SK-N-SH (cell line): ENCODE results near the gene SYNDIG1L. TPM values are rescaled to one million over a fixed set of nuclear protein-coding genes. Genes with fewer than 3 reads are reported as not detected.

ENCODE experiments used
- CTCF ChIA-PET: fragments of 300-600, 350-600 bp; formaldehyde crosslinking; extraction: SDS; loops from one replicate; lab custom pipeline; 2021; lab: Yijun Ruan, JAX
- POLR2A ChIA-PET: fragments of 350-600 bp; sonication (Branson Sonifier 250); formaldehyde crosslinking; extraction: SDS; loops from one replicate; lab custom pipeline; 2020; ENCODE audit warnings: antibody characterized with exemption, inconsistent platforms; lab: Yijun Ruan, JAX
- DNase-seq: peaks from one replicate; pipeline ENCODE4 v3.0.0; 2012
- H2AFZ ChIP-seq: fragments of 200-600 bp; sonication (generic); 2 replicates; pipeline ENCODE4 v1.8.1; 2016; ENCODE audit warnings: antibody characterized with exemption, mild to moderate bottlenecking, low read depth
- H3F3A ChIP-seq: fragments of 200-600 bp; sonication (generic); replicated peaks from 2 replicates; pipeline ENCODE3; 2016; ENCODE audit warnings: antibody characterized with exemption, mild to moderate bottlenecking; ENCODE audit not compliant: insufficient read depth
- H3K27ac ChIP-seq, 2 experiments: fragments of 200-500 bp in 1 of 2; fragments of 200-600 bp in 1 of 2; sonication (Bioruptor generic) in 1 of 2; sonication (generic), shearing (Covaris generic) in 1 of 2; 2 replicates each; pipeline versions ENCODE4 v1.5.1 to v1.6.1; 2014 to 2016; ENCODE audit warnings: low read depth in 2 of 2, inconsistent platforms in 1 of 2, low read length in 1 of 2, mild to moderate bottlenecking in 1 of 2, mixed read lengths in 1 of 2
- H3K27me3 ChIP-seq: fragments of 200-600 bp; sonication (generic), shearing (Covaris generic); 2 replicates; pipeline ENCODE4 v1.6.1; 2016; ENCODE audit warnings: mixed run types; ENCODE audit not compliant: insufficient read depth
- H3K36me3 ChIP-seq, 2 experiments: fragments of 200-500 bp in 1 of 2; fragments of 200-600 bp in 1 of 2; sonication (Bioruptor generic) in 1 of 2; sonication (generic) in 1 of 2; replicated peaks in 1 of 2; 2 replicates each; pipeline versions ENCODE3 to v1.5.1; 2014 to 2016; ENCODE audit warnings: low read length in 1 of 2, mild to moderate bottlenecking in 1 of 2; ENCODE audit not compliant: insufficient read depth in 2 of 2, control insufficient read depth in 1 of 2
- H3K4me1 ChIP-seq, 2 experiments: fragments of 200-500 bp in 1 of 2; fragments of 200-600 bp in 1 of 2; sonication (Bioruptor generic) in 1 of 2; sonication (generic), shearing (Covaris generic) in 1 of 2; 2 replicates each; pipeline versions ENCODE4 v1.5.1 to v1.6.1; 2014 to 2016; ENCODE audit warnings: low read depth in 1 of 2, low read length in 1 of 2, mixed run types in 1 of 2; ENCODE audit not compliant: insufficient read depth in 2 of 2, control insufficient read depth in 1 of 2
- H3K4me2 ChIP-seq: fragments of 200-600 bp; sonication (generic), shearing (Covaris generic); 2 replicates; pipeline ENCODE4 v1.6.1; 2017; ENCODE audit warnings: mixed run types
- H3K4me3 ChIP-seq, 2 experiments: fragments of 200-500 bp in 1 of 2; fragments of 200-600 bp in 1 of 2; sonication (Bioruptor generic) in 1 of 2; sonication (generic), shearing (Covaris generic) in 1 of 2; 2 replicates each; pipeline versions ENCODE4 v1.5.1 to v1.8.1; 2014 to 2016; ENCODE audit warnings: low read depth in 2 of 2, inconsistent platforms in 1 of 2, low read length in 1 of 2, mild to moderate bottlenecking in 1 of 2, mixed read lengths in 1 of 2, moderate library complexity in 1 of 2
- H3K79me2 ChIP-seq: fragments of 200-600 bp; sonication (generic); 2 replicates; pipeline ENCODE4 v1.8.1; 2017; ENCODE audit warnings: mild to moderate bottlenecking; ENCODE audit not compliant: insufficient read depth
- H3K9ac ChIP-seq: fragments of 200-600 bp; sonication (generic); 2 replicates; pipeline ENCODE4 v1.6.1; 2017; ENCODE audit warnings: mixed run types
- H3K9me2 ChIP-seq: fragments of 200-600 bp; sonication (generic); 2 replicates; pipeline ENCODE4 v1.6.1; 2017; ENCODE audit warnings: mixed run types
- H3K9me3 ChIP-seq: fragments of 200-600 bp; sonication (generic); 2 replicates; pipeline ENCODE4 v1.6.1; 2017; ENCODE audit warnings: mixed run types, mild to moderate bottlenecking, moderate library complexity
- H4K20me1 ChIP-seq: fragments of 200-600 bp; sonication (generic); 2 replicates; pipeline ENCODE4 v1.6.1; 2017; ENCODE audit warnings: mild to moderate bottlenecking, mixed run types; ENCODE audit not compliant: insufficient read depth
- ELF1 ChIP-seq: IDR thresholded peaks from 2 replicates; pipeline ENCODE4 v1.4.0; 2012
- EP300 ChIP-seq, 2 experiments: IDR thresholded peaks; 2 replicates each; pipeline versions ENCODE4 v1.4.0 to v1.6.1; 2012; ENCODE audit warnings: borderline replicate concordance in 1 of 2, low read depth in 1 of 2, low read length in 1 of 2
- FOSL2 ChIP-seq: IDR thresholded peaks from 2 replicates; pipeline ENCODE4 v1.4.0; 2012; ENCODE audit warnings: low read depth, mild to moderate bottlenecking, moderate library complexity, borderline replicate concordance
- FOXJ3 ChIP-seq: sonication (generic); formaldehyde crosslinking; IDR thresholded peaks from 2 replicates; pipeline ENCODE4 v1.5.1; 2020; ENCODE audit warnings: mild to moderate bottlenecking, missing genetic modification reagents
- NFIC ChIP-seq: IDR thresholded peaks from 2 replicates; pipeline ENCODE4 v1.4.0; 2012; ENCODE audit warnings: borderline replicate concordance
- POLR2AphosphoS5 ChIP-seq: IDR thresholded peaks from 2 replicates; pipeline ENCODE4 v1.6.1; 2012; ENCODE audit warnings: low read depth, low read length
- RFX5 ChIP-seq: IDR thresholded peaks from 2 replicates; pipeline ENCODE4 v1.6.1; 2012; ENCODE audit warnings: mild to moderate bottlenecking, improper control_type of control experiment, low read length
- SMC3 ChIP-seq: IDR thresholded peaks from 2 replicates; pipeline ENCODE4 v1.6.1; 2012; ENCODE audit warnings: low read depth, low read length, improper control_type of control experiment
- TCF12 ChIP-seq: IDR thresholded peaks from 2 replicates; pipeline ENCODE4 v1.4.0; 2012
- TEAD4 ChIP-seq: IDR thresholded peaks from 2 replicates; pipeline ENCODE4 v1.4.0; 2012; ENCODE audit warnings: mild to moderate bottlenecking, borderline replicate concordance; ENCODE audit not compliant: insufficient read depth
- YY1 ChIP-seq: IDR thresholded peaks from 2 replicates; pipeline ENCODE4 v1.4.0; 2012; ENCODE audit warnings: low read depth, mild to moderate bottlenecking
- WGBS: methylation state at CpG from one replicate; pipeline ENCODE4 v1.1.6; 2017; ENCODE audit warnings: low lambda C conversion rate; 5-methylcytosine and 5-hydroxymethylcytosine counted together
- polyA plus RNA-seq, 3 experiments: library from polyadenylated mRNA; depleted of rRNA; stranded (reverse); fragments of >200 nt; gene quantifications; 2 replicates each; pipeline ENCODE4 v1.2.3, GENCODE V29; 2012
- TF ChIP-seq, protein P1 (sequence below): fragments of 150-350 bp; IDR thresholded peaks from 2 replicates; pipeline ENCODE4 v1.6.1; 2017; ENCODE audit warnings: antibody characterized with exemption, low read length, low read depth, borderline replicate concordance
- TF ChIP-seq, protein P2 (sequence below): fragments of 150-350 bp; IDR thresholded peaks from 2 replicates; pipeline ENCODE4 v1.6.1; 2016; ENCODE audit warnings: mild to moderate bottlenecking, low read depth, low read length
- TF ChIP-seq, protein P3 (sequence below): IDR thresholded peaks from 2 replicates; pipeline ENCODE4 v1.4.0; 2012; ENCODE audit warnings: low read depth
- TF ChIP-seq, protein P4 (sequence below): IDR thresholded peaks from 2 replicates; pipeline ENCODE4; 2012
- TF ChIP-seq, protein P5 (sequence below): IDR thresholded peaks from 2 replicates; pipeline ENCODE4 v1.6.1; 2012; ENCODE audit warnings: mild to moderate bottlenecking, low read depth, low read length, moderate library complexity

Gene SYNDIG1L
- polyA plus RNA-seq, 1 of the 3 experiments (the other 2 are of a cell fraction), result not detected

DNA sequence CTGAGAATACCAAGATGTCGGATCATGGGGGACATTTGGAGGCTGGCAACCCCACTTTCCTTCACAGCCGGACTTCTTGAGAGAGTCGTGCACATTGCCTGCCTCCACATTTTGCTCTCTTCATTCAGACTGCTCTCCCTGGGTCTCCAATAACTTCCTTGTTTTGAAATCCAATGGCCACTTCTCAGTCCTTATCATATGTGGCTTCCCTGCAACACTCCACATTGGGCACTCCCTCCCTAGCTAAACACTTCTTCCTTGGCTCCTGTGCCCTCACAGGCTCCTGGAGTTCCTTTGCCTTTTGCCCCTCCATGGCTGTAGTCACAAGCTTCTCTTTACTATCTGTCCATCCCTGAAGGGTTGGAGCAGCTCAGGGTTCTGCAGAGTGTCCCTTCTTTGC lies 37.0 kb upstream of the SYNDIG1L start:
- H3K4me2 ChIP-seq, result no peak overlapping the region
- H3K79me2 ChIP-seq, result no peaks in the 10 kb centered on the region
- ChIA-PET CTCF (interaction anchor here (1.9 kb wide), 1 partner anchor 100 kb away, joined by 7 read pairs; no protein-coding TSS in a partner anchor), POLR2A (no interaction called here)
- no peaks in the 10 kb centered on the region for H3K9me2 ChIP-seq
- H3K36me3 ChIP-seq, result no peaks in the 10 kb centered on the region
- no peaks in the 10 kb centered on the region for H3K4me1 ChIP-seq
- H3K9ac ChIP-seq, result no peak overlapping the region
- no peaks in the 10 kb centered on the region for H4K20me1 ChIP-seq
- no peaks in the 10 kb centered on the region for H3K27me3 ChIP-seq
- no peak overlapping the region for H3K27ac ChIP-seq
- no peaks in the 10 kb centered on the region for H3F3A ChIP-seq
- no peak for DNase-seq
- H3K4me3 ChIP-seq, result no peak overlapping the region
- WGBS, result 55% methylated on average over 3 of the region's 3 CpGs
- no peaks in the 10 kb centered on the region for H3K9me3 ChIP-seq
- TF ChIP-seq, protein P1, sequence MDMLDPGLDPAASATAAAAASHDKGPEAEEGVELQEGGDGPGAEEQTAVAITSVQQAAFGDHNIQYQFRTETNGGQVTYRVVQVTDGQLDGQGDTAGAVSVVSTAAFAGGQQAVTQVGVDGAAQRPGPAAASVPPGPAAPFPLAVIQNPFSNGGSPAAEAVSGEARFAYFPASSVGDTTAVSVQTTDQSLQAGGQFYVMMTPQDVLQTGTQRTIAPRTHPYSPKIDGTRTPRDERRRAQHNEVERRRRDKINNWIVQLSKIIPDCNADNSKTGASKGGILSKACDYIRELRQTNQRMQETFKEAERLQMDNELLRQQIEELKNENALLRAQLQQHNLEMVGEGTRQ, result no peak
- TF ChIP-seq FOXJ3 (no peak), SMC3 (no peak), ELF1 (no peak), TCF12 (no peak), YY1 (no peak), TEAD4 (no peak), EP300 (IDR thresholded peaks at IDR 0.05; ENCODE audit: borderline replicate concordance in 1 of 2, low read depth in 1 of 2, low read length in 1 of 2) (no peak), NFIC (no peak), FOSL2 (no peak), RFX5 (no peak), POLR2AphosphoS5 (no peak)
- TF ChIP-seq, protein P2, sequence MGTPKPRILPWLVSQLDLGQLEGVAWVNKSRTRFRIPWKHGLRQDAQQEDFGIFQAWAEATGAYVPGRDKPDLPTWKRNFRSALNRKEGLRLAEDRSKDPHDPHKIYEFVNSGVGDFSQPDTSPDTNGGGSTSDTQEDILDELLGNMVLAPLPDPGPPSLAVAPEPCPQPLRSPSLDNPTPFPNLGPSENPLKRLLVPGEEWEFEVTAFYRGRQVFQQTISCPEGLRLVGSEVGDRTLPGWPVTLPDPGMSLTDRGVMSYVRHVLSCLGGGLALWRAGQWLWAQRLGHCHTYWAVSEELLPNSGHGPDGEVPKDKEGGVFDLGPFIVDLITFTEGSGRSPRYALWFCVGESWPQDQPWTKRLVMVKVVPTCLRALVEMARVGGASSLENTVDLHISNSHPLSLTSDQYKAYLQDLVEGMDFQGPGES, result no peak
- TF ChIP-seq, protein P3, sequence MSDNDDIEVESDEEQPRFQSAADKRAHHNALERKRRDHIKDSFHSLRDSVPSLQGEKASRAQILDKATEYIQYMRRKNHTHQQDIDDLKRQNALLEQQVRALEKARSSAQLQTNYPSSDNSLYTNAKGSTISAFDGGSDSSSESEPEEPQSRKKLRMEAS, result no peak
- TF ChIP-seq, protein P4, sequence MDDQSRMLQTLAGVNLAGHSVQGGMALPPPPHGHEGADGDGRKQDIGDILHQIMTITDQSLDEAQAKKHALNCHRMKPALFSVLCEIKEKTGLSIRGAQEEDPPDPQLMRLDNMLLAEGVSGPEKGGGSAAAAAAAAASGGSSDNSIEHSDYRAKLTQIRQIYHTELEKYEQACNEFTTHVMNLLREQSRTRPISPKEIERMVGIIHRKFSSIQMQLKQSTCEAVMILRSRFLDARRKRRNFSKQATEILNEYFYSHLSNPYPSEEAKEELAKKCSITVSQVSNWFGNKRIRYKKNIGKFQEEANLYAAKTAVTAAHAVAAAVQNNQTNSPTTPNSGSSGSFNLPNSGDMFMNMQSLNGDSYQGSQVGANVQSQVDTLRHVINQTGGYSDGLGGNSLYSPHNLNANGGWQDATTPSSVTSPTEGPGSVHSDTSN, result no peak
- TF ChIP-seq, protein P5, sequence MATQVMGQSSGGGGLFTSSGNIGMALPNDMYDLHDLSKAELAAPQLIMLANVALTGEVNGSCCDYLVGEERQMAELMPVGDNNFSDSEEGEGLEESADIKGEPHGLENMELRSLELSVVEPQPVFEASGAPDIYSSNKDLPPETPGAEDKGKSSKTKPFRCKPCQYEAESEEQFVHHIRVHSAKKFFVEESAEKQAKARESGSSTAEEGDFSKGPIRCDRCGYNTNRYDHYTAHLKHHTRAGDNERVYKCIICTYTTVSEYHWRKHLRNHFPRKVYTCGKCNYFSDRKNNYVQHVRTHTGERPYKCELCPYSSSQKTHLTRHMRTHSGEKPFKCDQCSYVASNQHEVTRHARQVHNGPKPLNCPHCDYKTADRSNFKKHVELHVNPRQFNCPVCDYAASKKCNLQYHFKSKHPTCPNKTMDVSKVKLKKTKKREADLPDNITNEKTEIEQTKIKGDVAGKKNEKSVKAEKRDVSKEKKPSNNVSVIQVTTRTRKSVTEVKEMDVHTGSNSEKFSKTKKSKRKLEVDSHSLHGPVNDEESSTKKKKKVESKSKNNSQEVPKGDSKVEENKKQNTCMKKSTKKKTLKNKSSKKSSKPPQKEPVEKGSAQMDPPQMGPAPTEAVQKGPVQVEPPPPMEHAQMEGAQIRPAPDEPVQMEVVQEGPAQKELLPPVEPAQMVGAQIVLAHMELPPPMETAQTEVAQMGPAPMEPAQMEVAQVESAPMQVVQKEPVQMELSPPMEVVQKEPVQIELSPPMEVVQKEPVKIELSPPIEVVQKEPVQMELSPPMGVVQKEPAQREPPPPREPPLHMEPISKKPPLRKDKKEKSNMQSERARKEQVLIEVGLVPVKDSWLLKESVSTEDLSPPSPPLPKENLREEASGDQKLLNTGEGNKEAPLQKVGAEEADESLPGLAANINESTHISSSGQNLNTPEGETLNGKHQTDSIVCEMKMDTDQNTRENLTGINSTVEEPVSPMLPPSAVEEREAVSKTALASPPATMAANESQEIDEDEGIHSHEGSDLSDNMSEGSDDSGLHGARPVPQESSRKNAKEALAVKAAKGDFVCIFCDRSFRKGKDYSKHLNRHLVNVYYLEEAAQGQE, result no peak
- H2AFZ ChIP-seq, result no peak overlapping the region
